Keratinocyte (primary cell): Measurements from ENCODE around the gene PPP1R14B. TPM values are rescaled to one million over a fixed set of nuclear protein-coding genes. Genes with fewer than 3 reads are reported as not detected.
A peak's percentile ranks its signal among the peaks of the same experiment; 100 is the strongest.

ENCODE experiments used
- DNase-seq: peaks from one replicate; pipeline ENCODE4 v3.0.0-alpha.2; 2011; ENCODE audit warnings: low read depth, missing footprints, low spot score
- FAIRE-seq: peaks from 2 replicates; lab custom pipeline; 2011; peaks lifted over from hg19 to GRCh38; lab: Jason Lieb, UNC
- H2AFZ ChIP-seq: 2 replicates; pipeline ENCODE4 v1.6.0; 2012; ENCODE audit warnings: low read length, control low read depth, inconsistent platforms; ENCODE audit not compliant: control insufficient read depth
- H3K27ac ChIP-seq: 2 replicates; pipeline ENCODE4 v1.5.1; 2011; ENCODE audit warnings: low read length; ENCODE audit not compliant: control insufficient read depth, insufficient read depth
- H3K27me3 ChIP-seq: 3 replicates; pipeline ENCODE4 v1.6.0; 2011; ENCODE audit warnings: low read length; ENCODE audit not compliant: control insufficient read depth, insufficient read depth; ENCODE audit errors: extremely low read depth
- H3K36me3 ChIP-seq, 2 experiments: 2 replicates in 1 of 2; 3 replicates in 1 of 2; pipeline ENCODE4 v1.5.1; 2011; ENCODE audit warnings: low read length in 2 of 2, mild to moderate bottlenecking in 1 of 2; ENCODE audit not compliant: control insufficient read depth in 2 of 2, insufficient read depth in 2 of 2; ENCODE audit errors: extremely low read depth in 1 of 2
- H3K4me1 ChIP-seq: 3 replicates; pipeline ENCODE4 v1.5.1; 2011; ENCODE audit warnings: low read length; ENCODE audit not compliant: control insufficient read depth, insufficient read depth; ENCODE audit errors: extremely low read depth
- H3K4me2 ChIP-seq: 3 replicates; pipeline ENCODE4 v1.6.0; 2011; ENCODE audit warnings: low read depth, low read length; ENCODE audit not compliant: control insufficient read depth, insufficient read depth; ENCODE audit errors: extremely low read depth
- H3K4me3 ChIP-seq, 3 experiments: fragments of 200-600 bp in 1 of 3; sonication (generic) in 1 of 3; 2 replicates in 2 of 3; 3 replicates in 1 of 3; pipeline ENCODE4 v1.5.1; 2011 to 2016; ENCODE audit warnings: low read length in 3 of 3, mild to moderate bottlenecking in 3 of 3, control low read depth in 2 of 3, inconsistent platforms in 1 of 3, low read depth in 1 of 3, mixed read lengths in 1 of 3, mixed run types in 1 of 3, moderate library complexity in 1 of 3; ENCODE audit not compliant: control insufficient read depth in 2 of 3, insufficient read depth in 2 of 3; ENCODE audit errors: extremely low read depth in 1 of 3
- H3K79me2 ChIP-seq: 2 replicates; pipeline ENCODE4 v1.6.0; 2012; ENCODE audit warnings: low read length; ENCODE audit not compliant: control insufficient read depth, insufficient read depth
- H3K9ac ChIP-seq: 3 replicates; pipeline ENCODE4 v1.6.0; 2011; ENCODE audit warnings: low read length; ENCODE audit not compliant: control insufficient read depth, insufficient read depth; ENCODE audit errors: extremely low read depth
- H3K9me1 ChIP-seq: 3 replicates; pipeline ENCODE4 v1.6.0; 2011; ENCODE audit warnings: low read length; ENCODE audit not compliant: control insufficient read depth, insufficient read depth; ENCODE audit errors: extremely low read depth
- H3K9me3 ChIP-seq: 2 replicates; pipeline ENCODE4 v1.5.1; 2012; ENCODE audit warnings: low read depth, low read length; ENCODE audit not compliant: control insufficient read depth
- H4K20me1 ChIP-seq: 3 replicates; pipeline ENCODE4 v1.6.0; 2011; ENCODE audit warnings: low read length; ENCODE audit not compliant: control insufficient read depth, insufficient read depth; ENCODE audit errors: extremely low read depth
- EZH2 ChIP-seq: IDR thresholded peaks from one replicate; pipeline ENCODE4 v1.6.1; 2012; ENCODE audit warnings: inconsistent platforms, mild to moderate bottlenecking, low read length, moderate library complexity
- dilution Hi-C: fragments of 300-500 bp; cut with MboI; formaldehyde crosslinking; loops from one replicate; pipeline ENCODE4 v1.7.0; 2020; ENCODE audit warnings: low sequenced_read_pairs; ENCODE audit not compliant: extremely low pct_ligation_motif_present
- polyA plus RNA-seq, 5 experiments: library from polyadenylated mRNA; depleted of rRNA in 3 of 5; stranded (reverse) in 3 of 5; stranded (forward) in 1 of 5; unstranded in 1 of 5; fragments of >200 nt; gene quantifications; 1 replicate in 1 of 5; 2 replicates in 3 of 5; 3 replicates in 1 of 5; pipeline versions ENCODE4 v1.2.1 to v1.2.3, GENCODE V29; 2011 to 2012; ENCODE audit warnings: missing spikeins in 2 of 5, low read depth in 1 of 5, low replicate concordance in 1 of 5
- TF ChIP-seq, protein P1 (sequence below), 3 experiments: IDR thresholded peaks in 1 of 3; conservative IDR thresholded peaks in 1 of 3; optimal IDR thresholded peaks in 1 of 3; 2 replicates in 2 of 3; 3 replicates in 1 of 3; pipeline versions ENCODE3 to v1.5.1; 2011; ENCODE audit warnings: low read length in 3 of 3, mild to moderate bottlenecking in 3 of 3, moderate library complexity in 2 of 3, control low read depth in 1 of 3, inconsistent platforms in 1 of 3; ENCODE audit not compliant: insufficient read depth in 2 of 3; ENCODE audit errors: extremely low read depth in 1 of 3

PPP1R14B gene
- polyA plus RNA-seq, 1 donor (not counting 4 experiments of a cell fraction or from before 2014, with no cell fraction given), result 208 TPM

DNA sequence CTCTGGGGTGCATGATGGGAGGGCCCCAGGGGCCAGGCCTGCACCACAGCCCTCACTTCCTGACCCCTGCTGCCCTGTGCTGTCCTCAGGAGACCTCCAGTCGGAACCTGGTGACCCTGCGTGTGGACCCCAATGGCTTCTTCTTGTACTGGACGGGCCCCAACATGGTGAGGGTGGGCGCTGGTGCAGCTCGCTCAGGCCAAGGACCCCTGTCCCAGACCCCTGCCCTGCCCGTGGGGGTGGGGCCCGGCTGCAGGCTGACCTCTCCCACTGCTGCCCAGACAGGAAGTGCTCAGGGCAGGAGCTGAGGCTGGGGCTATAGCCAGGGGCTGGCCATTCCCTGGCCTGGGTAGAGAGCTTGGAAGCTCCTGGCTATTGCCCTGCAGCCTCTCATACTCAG is 7.6 kb upstream of the PPP1R14B start:
- TF ChIP-seq, protein P1, sequence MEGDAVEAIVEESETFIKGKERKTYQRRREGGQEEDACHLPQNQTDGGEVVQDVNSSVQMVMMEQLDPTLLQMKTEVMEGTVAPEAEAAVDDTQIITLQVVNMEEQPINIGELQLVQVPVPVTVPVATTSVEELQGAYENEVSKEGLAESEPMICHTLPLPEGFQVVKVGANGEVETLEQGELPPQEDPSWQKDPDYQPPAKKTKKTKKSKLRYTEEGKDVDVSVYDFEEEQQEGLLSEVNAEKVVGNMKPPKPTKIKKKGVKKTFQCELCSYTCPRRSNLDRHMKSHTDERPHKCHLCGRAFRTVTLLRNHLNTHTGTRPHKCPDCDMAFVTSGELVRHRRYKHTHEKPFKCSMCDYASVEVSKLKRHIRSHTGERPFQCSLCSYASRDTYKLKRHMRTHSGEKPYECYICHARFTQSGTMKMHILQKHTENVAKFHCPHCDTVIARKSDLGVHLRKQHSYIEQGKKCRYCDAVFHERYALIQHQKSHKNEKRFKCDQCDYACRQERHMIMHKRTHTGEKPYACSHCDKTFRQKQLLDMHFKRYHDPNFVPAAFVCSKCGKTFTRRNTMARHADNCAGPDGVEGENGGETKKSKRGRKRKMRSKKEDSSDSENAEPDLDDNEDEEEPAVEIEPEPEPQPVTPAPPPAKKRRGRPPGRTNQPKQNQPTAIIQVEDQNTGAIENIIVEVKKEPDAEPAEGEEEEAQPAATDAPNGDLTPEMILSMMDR (optimal IDR thresholded peaks at IDR 0.05 in 1 of 3, IDR thresholded peaks at IDR 0.05 in 1 of 3, conservative IDR thresholded peaks at IDR 0.05 in 1 of 3; ENCODE audit: extremely low read depth in 1 of 3, insufficient read depth in 2 of 3, low read length in 3 of 3), result no peak
- TF ChIP-seq EZH2, result no peak
- Histone ChIP-seq H3K4me2 (no peak overlapping the region), H3K27me3 (no peaks in the 10 kb centered on the region), H3K27ac (no peak overlapping the region), H4K20me1 (peaks cover 8% of the 10 kb centered on the region), H3K4me1 (peaks cover 20% of the 10 kb centered on the region), H3K79me2 (peaks cover 45% of the 10 kb centered on the region), H3K9ac (no peak overlapping the region), H3K4me3 (no peak overlapping the region), H2AFZ (no peak overlapping the region), H3K9me1 (no peaks in the 10 kb centered on the region), H3K9me3 (no peaks in the 10 kb centered on the region), H3K36me3 (peaks cover 26 to 41% of the 10 kb centered on the region in 2 experiments)
- FAIRE-seq (no peak), DNase-seq (no peak)
- dilution Hi-C loops, result no loop called here

GRCh38 chr11:64253481-64253880 is 6.7 kb upstream of the PPP1R14B start:
- TF ChIP-seq, protein P1 (optimal IDR thresholded peaks at IDR 0.05 in 1 of 3, IDR thresholded peaks at IDR 0.05 in 1 of 3, conservative IDR thresholded peaks at IDR 0.05 in 1 of 3; ENCODE audit: extremely low read depth in 1 of 3, insufficient read depth in 2 of 3, low read length in 3 of 3), result no peak
- TF ChIP-seq EZH2, result no peak
- H3K27me3 ChIP-seq, result no peaks in the 10 kb centered on the region
- H3K9me3 ChIP-seq, result no peaks in the 10 kb centered on the region
- H3K4me2 ChIP-seq, result peak overlapping the region; percentile 87
- DNase-seq, result no peak
- FAIRE-seq, result no peak
- no peak overlapping the region for H3K27ac ChIP-seq
- peaks cover 20% of the 10 kb centered on the region for H3K4me1 ChIP-seq
- peaks cover 41% of the 10 kb centered on the region for H3K79me2 ChIP-seq
- peak overlapping the region in 1 of 3 experiments; percentile 96 for H3K4me3 ChIP-seq
- peaks cover 22 to 32% of the 10 kb centered on the region in 2 experiments for H3K36me3 ChIP-seq
- dilution Hi-C loops, result no loop called here
- no peaks in the 10 kb centered on the region for H3K9me1 ChIP-seq
- H3K9ac ChIP-seq, result peak overlapping the region; percentile 28
- peaks cover 8% of the 10 kb centered on the region for H4K20me1 ChIP-seq
- H2AFZ ChIP-seq, result no peak overlapping the region
